Body of pancreas (tissue), 4 donors: ENCODE measurements around the gene WDR38. TPM values are rescaled to one million over a fixed set of nuclear protein-coding genes. Genes with fewer than 3 reads are reported as not detected.

Experiments
- ATAC-seq: fragments of 150-250 bp; one replicate; pipeline ENCODE4 v1.9.1; 2016
- DNase-seq, 4 donors: peaks; one replicate each; pipeline ENCODE4 v3.0.0-alpha.2; 2019
- H3K27ac ChIP-seq, 4 donors: fragments of 200-600 bp; sonication (generic); 1 replicate in 3 of 4; 2 replicates in 1 of 4; pipeline versions ENCODE4 v1.5.1 to v1.6.1; 2016 to 2019; ENCODE audit warnings: mild to moderate bottlenecking in 1 of 4, mixed read lengths in 1 of 4, moderate library complexity in 1 of 4
- H3K27me3 ChIP-seq, 2 donors: fragments of 200-600 bp; sonication (generic); one replicate each; pipeline ENCODE4 v1.6.0; 2016; ENCODE audit warnings: mild to moderate bottlenecking in 1 of 2
- H3K36me3 ChIP-seq, 2 donors: fragments of 200-600 bp; sonication (generic); replicated peaks in 1 of 2; 2 replicates each; pipeline ENCODE4 v1.5.1; 2016; ENCODE audit warnings: low read depth in 2 of 2; ENCODE audit not compliant: insufficient read depth in 1 of 2
- H3K4me1 ChIP-seq: fragments of 200-600 bp; sonication (generic); one replicate; pipeline ENCODE4 v1.6.0; 2016
- H3K4me3 ChIP-seq, 2 donors: fragments of 200-600 bp; sonication (generic); 1 replicate in 1 of 2; 2 replicates in 1 of 2; pipeline ENCODE4 v1.5.1; 2016 to 2019
- H3K9me3 ChIP-seq, 3 donors: fragments of 200-600 bp; sonication (generic); 1 replicate in 2 of 3; 2 replicates in 1 of 3; pipeline ENCODE4 v1.5.1; 2016
- POLR2A ChIP-seq, 3 donors: fragments of 450-650 bp; IDR thresholded peaks; one replicate each; pipeline ENCODE4 v1.6.1; 2016; ENCODE audit warnings: antibody characterized with exemption in 3 of 3, mild to moderate bottlenecking in 2 of 3
- WGBS, 2 donors: methylation state at CpG; one replicate each; pipeline ENCODE4 v1.1.5; 2017; 5-methylcytosine and 5-hydroxymethylcytosine counted together
- intact Hi-C: fragments of 100-400 bp; cut with DNase I; formaldehyde crosslinking; loops from one replicate; pipeline ENCODE4 v1.15.1; 2023
- total RNA-seq, 2 donors: library from RNA; depleted of rRNA; stranded (reverse); fragments of >200 nt; gene quantifications; one replicate each; pipeline ENCODE4 v1.1.0, GENCODE V29; 2016
- TF ChIP-seq, protein P1 (sequence below), 7 experiments: fragments of 450-650 bp in 4 of 7; fragments of 200-600 bp in 3 of 7; sonication (generic) in 3 of 7; IDR thresholded peaks; one replicate each; pipeline ENCODE4 v1.5.1; 2016 to 2019; ENCODE audit warnings: antibody characterized with exemption in 7 of 7

WDR38 gene
- total RNA-seq, 2 donors from 2014 or later, result 0.78 TPM; not detected in 1

DNA sequence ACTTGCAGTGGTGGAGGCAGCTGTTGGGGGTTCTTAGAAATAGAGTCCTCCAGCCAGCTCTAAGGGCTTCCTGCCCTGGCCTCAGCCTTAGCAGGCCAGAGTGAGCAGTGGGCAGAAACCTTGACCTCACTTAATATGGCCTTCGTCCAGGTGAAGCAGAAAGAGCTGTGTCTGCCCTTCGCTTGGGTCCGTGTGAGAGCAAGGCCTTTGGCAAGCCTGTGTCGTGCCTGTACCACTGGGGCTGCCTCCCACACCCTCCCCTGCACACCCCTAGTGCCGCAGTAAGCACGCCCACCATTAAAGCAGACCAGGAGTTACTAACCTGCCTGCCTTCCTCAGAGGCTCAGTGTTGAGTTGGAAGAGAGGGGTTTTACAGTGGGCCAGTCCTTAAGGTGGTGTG lies 22.2 kb downstream of the WDR38 start:
- Histone ChIP-seq H3K4me1 (peaks cover 28% of the 10 kb centered on the region), H3K4me3 (no peak overlapping the region), H3K27me3 (no peaks in the 10 kb centered on the region), H3K36me3 (peaks cover 5 to 14% of the 10 kb centered on the region in 2 donors), H3K27ac (no peak overlapping the region), H3K9me3 (no peaks in the 10 kb centered on the region)
- 82 to 93% methylated on average over 6 of the region's 6 CpGs for WGBS, 2 donors
- no peak for ATAC-seq
- DNase-seq, result no peak
- intact Hi-C loops, result no loop called here
- TF ChIP-seq, protein P1, sequence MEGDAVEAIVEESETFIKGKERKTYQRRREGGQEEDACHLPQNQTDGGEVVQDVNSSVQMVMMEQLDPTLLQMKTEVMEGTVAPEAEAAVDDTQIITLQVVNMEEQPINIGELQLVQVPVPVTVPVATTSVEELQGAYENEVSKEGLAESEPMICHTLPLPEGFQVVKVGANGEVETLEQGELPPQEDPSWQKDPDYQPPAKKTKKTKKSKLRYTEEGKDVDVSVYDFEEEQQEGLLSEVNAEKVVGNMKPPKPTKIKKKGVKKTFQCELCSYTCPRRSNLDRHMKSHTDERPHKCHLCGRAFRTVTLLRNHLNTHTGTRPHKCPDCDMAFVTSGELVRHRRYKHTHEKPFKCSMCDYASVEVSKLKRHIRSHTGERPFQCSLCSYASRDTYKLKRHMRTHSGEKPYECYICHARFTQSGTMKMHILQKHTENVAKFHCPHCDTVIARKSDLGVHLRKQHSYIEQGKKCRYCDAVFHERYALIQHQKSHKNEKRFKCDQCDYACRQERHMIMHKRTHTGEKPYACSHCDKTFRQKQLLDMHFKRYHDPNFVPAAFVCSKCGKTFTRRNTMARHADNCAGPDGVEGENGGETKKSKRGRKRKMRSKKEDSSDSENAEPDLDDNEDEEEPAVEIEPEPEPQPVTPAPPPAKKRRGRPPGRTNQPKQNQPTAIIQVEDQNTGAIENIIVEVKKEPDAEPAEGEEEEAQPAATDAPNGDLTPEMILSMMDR (IDR thresholded peaks at IDR 0.05), result no peak
- TF ChIP-seq POLR2A (IDR thresholded peaks at IDR 0.05), result no peak

DNA sequence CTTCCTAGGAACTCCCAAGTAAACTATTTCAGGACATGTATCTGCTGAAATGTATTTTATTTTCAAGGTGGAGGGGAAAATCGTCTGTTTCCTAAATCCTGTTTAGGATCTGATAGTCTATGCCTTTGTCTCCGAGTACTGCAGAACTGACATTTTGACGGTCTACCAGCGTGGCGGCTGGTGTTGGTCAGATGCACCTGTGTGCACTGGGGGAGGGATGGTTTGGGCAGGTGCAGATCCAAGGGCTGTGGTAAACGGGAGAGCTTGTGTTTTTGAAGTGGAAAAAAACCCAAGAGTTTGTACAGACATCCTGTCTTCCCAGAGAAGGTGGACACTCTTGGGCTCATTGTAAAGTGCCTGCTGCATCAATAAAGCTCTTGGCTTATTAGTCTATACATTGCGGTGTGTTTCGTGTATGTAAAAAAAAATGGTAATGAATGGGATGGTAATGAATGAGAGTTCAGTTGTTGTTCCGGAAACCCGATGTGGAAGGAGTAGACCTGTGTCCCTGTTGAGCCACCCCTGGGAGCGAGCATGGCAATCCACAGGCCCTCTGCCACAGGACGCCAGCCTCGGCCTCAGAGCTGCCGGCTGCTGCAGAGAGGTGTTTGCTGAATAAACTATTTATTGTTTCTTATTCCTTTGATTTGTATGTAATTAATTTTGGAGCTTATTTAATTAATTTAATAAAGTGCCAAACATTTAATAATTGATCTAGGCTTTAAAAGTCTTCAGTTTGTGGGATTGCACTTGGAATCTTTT lies 23.9 kb downstream of the WDR38 start:
- no peak overlapping the region for H3K27ac ChIP-seq
- intact Hi-C loops, result no loop called here
- TF ChIP-seq, protein P1 (IDR thresholded peaks at IDR 0.05), result no peak
- TF ChIP-seq POLR2A (IDR thresholded peaks at IDR 0.05), result no peak
- H3K4me3 ChIP-seq, result no peak overlapping the region
- DNase-seq (no peak), ATAC-seq (no peak)
- WGBS, 2 donors, result 79 to 82% methylated on average over 14 of the region's 14 CpGs
- H3K4me1 ChIP-seq, result peaks cover 15% of the 10 kb centered on the region
- H3K27me3 ChIP-seq, result no peaks in the 10 kb centered on the region
- peaks cover 6 to 16% of the 10 kb centered on the region in 2 donors for H3K36me3 ChIP-seq
- H3K9me3 ChIP-seq, result no peaks in the 10 kb centered on the region

DNA sequence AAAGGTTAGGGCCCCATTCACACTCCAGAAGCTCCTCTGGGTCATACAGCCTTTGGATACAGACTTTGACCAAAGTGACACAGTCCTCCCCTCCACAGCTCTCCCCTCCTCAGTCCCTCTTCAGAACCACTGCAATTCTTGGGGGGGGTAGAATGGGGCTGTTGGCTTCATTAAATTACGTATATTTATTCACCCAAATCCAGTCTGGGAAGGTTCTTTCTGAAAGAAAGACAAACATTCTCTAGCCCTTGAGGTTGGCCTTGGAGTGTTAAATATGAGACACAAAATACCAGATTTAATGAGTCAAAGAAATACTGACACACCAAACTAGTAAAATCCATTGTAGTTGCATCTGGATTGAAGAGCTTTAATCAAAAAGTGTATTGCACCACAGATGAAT lies 24.8 kb downstream of the WDR38 start:
- peaks cover 6 to 17% of the 10 kb centered on the region in 2 donors for H3K36me3 ChIP-seq
- intact Hi-C loops, result no loop called here
- no peak for TF ChIP-seq POLR2A (IDR thresholded peaks at IDR 0.05)
- TF ChIP-seq, protein P1 (IDR thresholded peaks at IDR 0.05), result no peak
- H3K4me3 ChIP-seq, result no peak overlapping the region
- 67 to 71% methylated on average over 1 of the region's 1 CpG for WGBS, 2 donors
- H3K27ac ChIP-seq, result no peak overlapping the region
- no peaks in the 10 kb centered on the region for H3K9me3 ChIP-seq
- no peaks in the 10 kb centered on the region for H3K27me3 ChIP-seq
- ATAC-seq (no peak), DNase-seq (no peak)
- H3K4me1 ChIP-seq, result peaks cover 7% of the 10 kb centered on the region

DNA sequence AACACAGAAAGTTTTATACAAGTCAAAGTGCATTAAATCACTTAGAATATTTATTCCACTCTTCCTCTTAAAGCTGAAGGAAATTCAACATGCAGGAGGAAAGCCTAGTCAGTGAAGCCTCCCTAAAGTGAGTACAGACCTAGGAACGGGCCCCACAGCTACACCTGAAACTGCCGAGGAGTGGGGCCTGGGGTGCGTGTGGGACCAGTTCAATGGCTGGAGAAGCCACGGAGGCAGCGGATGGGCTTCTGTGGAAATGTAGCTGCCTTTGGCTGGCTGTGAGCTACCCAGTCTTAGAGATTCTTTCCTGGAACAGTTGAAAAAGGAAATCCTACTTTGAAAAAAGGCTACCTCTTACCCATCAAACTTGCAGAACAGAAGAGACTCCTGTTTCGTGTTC lies 25.3 kb downstream of the WDR38 start:
- peaks cover 2% of the 10 kb centered on the region for H3K4me1 ChIP-seq
- no peaks in the 10 kb centered on the region for H3K27me3 ChIP-seq
- no peak overlapping the region for H3K4me3 ChIP-seq
- H3K36me3 ChIP-seq, result peaks cover 6 to 17% of the 10 kb centered on the region in 2 donors
- TF ChIP-seq, protein P1 (IDR thresholded peaks at IDR 0.05), result no peak
- TF ChIP-seq POLR2A (IDR thresholded peaks at IDR 0.05), result no peak
- H3K27ac ChIP-seq, result no peak overlapping the region
- ATAC-seq (no peak), DNase-seq (no peak)
- H3K9me3 ChIP-seq, result no peaks in the 10 kb centered on the region
- WGBS, 2 donors, result 83 to 90% methylated on average over 6 of the region's 6 CpGs
- intact Hi-C loops, result no loop called here

DNA sequence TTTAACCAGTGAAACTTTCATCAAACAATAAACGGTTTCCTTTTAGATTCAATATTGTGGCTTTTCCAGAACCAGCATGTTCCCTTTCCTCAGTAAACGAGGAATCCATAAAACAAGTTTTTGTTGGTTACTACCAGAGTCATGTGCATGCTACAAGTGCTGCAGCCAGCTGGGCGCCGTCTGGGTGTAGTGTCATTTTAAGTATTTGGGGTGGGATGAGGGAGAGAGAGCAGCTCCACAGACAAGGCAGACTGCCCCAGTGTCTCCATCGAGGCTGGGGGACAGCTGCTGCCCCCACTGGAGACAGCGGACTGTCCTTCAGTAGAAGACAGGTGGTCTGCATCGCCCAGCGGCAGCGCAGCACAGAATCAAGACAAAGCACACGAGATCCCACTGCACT lies 26.0 kb downstream of the WDR38 start:
- 71 to 80% methylated on average over 7 to 10 of the region's 10 CpGs for WGBS, 2 donors
- ATAC-seq, result no peak
- no peaks in the 10 kb centered on the region for H3K27me3 ChIP-seq
- H3K9me3 ChIP-seq, result no peaks in the 10 kb centered on the region
- no peak for DNase-seq
- peaks cover 6 to 17% of the 10 kb centered on the region in 2 donors for H3K36me3 ChIP-seq
- H3K4me3 ChIP-seq, result no peak overlapping the region
- intact Hi-C loops, result no loop called here
- no peaks in the 10 kb centered on the region for H3K4me1 ChIP-seq
- no peak overlapping the region for H3K27ac ChIP-seq
- no peak for TF ChIP-seq POLR2A (IDR thresholded peaks at IDR 0.05)
- TF ChIP-seq, protein P1 (IDR thresholded peaks at IDR 0.05), result no peak
